ENCODE data around the gene NTM.

NTM gene

GRCh38 chr11:131457163-131457562 is 86.7 kb downstream of the NTM start:
- H2AFZ ChIP-seq, result no peak overlapping the region
- H3K4me2 ChIP-seq (ENCODE audit: low read length), result no peak overlapping the region
- H3K4me1 ChIP-seq, result no peaks in the 10 kb centered on the region
- H3K27me3 ChIP-seq (ENCODE audit: control insufficient read depth, insufficient read depth, low read length), result no peaks in the 10 kb centered on the region
- no peak overlapping the region for H3K4me3 ChIP-seq (ENCODE audit: low read depth, low read length)
- no peaks in the 10 kb centered on the region for H3K79me2 ChIP-seq
- no peaks in the 10 kb centered on the region for H3K36me3 ChIP-seq (ENCODE audit: control insufficient read depth, insufficient read depth, low read length)
- TF ChIP-seq, protein P1, sequence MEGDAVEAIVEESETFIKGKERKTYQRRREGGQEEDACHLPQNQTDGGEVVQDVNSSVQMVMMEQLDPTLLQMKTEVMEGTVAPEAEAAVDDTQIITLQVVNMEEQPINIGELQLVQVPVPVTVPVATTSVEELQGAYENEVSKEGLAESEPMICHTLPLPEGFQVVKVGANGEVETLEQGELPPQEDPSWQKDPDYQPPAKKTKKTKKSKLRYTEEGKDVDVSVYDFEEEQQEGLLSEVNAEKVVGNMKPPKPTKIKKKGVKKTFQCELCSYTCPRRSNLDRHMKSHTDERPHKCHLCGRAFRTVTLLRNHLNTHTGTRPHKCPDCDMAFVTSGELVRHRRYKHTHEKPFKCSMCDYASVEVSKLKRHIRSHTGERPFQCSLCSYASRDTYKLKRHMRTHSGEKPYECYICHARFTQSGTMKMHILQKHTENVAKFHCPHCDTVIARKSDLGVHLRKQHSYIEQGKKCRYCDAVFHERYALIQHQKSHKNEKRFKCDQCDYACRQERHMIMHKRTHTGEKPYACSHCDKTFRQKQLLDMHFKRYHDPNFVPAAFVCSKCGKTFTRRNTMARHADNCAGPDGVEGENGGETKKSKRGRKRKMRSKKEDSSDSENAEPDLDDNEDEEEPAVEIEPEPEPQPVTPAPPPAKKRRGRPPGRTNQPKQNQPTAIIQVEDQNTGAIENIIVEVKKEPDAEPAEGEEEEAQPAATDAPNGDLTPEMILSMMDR (IDR thresholded peaks at IDR 0.05), result no peak
- H3K27ac ChIP-seq, result no peak overlapping the region
- no peak overlapping the region for H3K9ac ChIP-seq
- H3K9me3 ChIP-seq (ENCODE audit: control insufficient read depth, low read length), result no peaks in the 10 kb centered on the region

GRCh38 chr11:131458421-131458820 is 88.0 kb downstream of the NTM start:
- no peak overlapping the region for H2AFZ ChIP-seq
- H3K4me3 ChIP-seq (ENCODE audit: low read depth, low read length), result no peak overlapping the region
- no peak overlapping the region for H3K27ac ChIP-seq
- no peaks in the 10 kb centered on the region for H3K79me2 ChIP-seq
- no peak overlapping the region for H3K9ac ChIP-seq
- TF ChIP-seq, protein P1 (IDR thresholded peaks at IDR 0.05), result no peak
- no peaks in the 10 kb centered on the region for H3K36me3 ChIP-seq (ENCODE audit: control insufficient read depth, insufficient read depth, low read length)
- H3K9me3 ChIP-seq (ENCODE audit: control insufficient read depth, low read length), result no peaks in the 10 kb centered on the region
- no peaks in the 10 kb centered on the region for H3K4me1 ChIP-seq
- no peaks in the 10 kb centered on the region for H3K27me3 ChIP-seq (ENCODE audit: control insufficient read depth, insufficient read depth, low read length)
- no peak overlapping the region for H3K4me2 ChIP-seq (ENCODE audit: low read length)

- no peaks in the 10 kb centered on the region for H3K9me3 ChIP-seq (ENCODE audit: control insufficient read depth, low read length)
- no peaks in the 10 kb centered on the region for H3K4me1 ChIP-seq
- TF ChIP-seq, protein P1 (IDR thresholded peaks at IDR 0.05), result no peak
- H3K27me3 ChIP-seq (ENCODE audit: control insufficient read depth, insufficient read depth, low read length), result no peaks in the 10 kb centered on the region
- no peak overlapping the region for H3K27ac ChIP-seq
- no peak overlapping the region for H2AFZ ChIP-seq
- H3K4me2 ChIP-seq (ENCODE audit: low read length), result no peak overlapping the region
- H3K79me2 ChIP-seq, result no peaks in the 10 kb centered on the region
- H3K36me3 ChIP-seq (ENCODE audit: control insufficient read depth, insufficient read depth, low read length), result no peaks in the 10 kb centered on the region
- no peak overlapping the region for H3K4me3 ChIP-seq (ENCODE audit: low read depth, low read length)
- H3K9ac ChIP-seq, result no peak overlapping the region
These were observed 90.5 kb downstream of the NTM start for GRCh38 chr11:131460931-131461330.

DNA sequence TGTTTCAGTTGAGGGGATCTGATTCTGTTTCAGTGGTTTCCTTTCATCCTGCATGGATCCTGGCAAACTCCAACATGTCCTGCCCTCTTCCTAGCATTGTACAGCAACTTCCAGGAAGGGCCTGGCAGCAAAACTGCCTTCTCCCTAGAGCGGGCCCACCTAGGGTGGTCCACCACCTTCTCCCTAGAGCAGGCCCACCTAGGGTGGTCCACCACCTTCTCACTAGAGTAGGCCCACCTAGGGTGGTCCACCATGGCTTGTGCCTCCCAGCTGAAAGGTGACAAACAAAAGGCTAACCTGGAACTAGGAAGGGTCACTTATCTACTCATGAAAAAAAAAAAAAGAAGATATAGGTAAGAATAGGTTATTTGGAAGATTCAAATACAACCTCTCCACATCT is 92.2 kb downstream of the NTM start:
- TF ChIP-seq, protein P1 (IDR thresholded peaks at IDR 0.05), result no peak
- no peak overlapping the region for H3K4me2 ChIP-seq (ENCODE audit: low read length)
- no peaks in the 10 kb centered on the region for H3K36me3 ChIP-seq (ENCODE audit: control insufficient read depth, insufficient read depth, low read length)
- no peaks in the 10 kb centered on the region for H3K4me1 ChIP-seq
- no peak overlapping the region for H3K4me3 ChIP-seq (ENCODE audit: low read depth, low read length)
- H3K27me3 ChIP-seq (ENCODE audit: control insufficient read depth, insufficient read depth, low read length), result no peaks in the 10 kb centered on the region
- no peaks in the 10 kb centered on the region for H3K9me3 ChIP-seq (ENCODE audit: control insufficient read depth, low read length)
- H3K9ac ChIP-seq, result no peak overlapping the region
- H3K79me2 ChIP-seq, result no peaks in the 10 kb centered on the region
- H2AFZ ChIP-seq, result no peak overlapping the region
- no peak overlapping the region for H3K27ac ChIP-seq

DNA sequence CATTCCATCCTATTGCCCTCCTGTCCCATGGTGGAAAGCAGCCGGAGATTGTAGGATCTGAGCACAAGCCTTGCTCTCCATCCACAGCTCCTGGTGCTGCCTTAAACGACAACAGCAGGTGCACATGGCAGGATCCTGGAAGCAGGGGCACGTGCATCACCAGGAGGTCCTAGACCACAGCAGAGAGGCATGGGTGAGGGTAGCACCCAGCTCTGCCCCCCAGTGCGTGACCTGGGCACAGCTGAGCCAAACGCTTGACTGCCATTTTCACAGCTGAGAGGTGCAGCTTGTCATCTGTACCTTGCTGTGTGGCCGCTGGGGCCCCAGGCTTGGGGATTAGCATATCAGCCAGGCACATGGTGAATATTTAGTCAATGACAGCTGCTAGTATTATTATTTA is 92.7 kb downstream of the NTM start:
- no peak overlapping the region for H3K9ac ChIP-seq
- no peaks in the 10 kb centered on the region for H3K27me3 ChIP-seq (ENCODE audit: control insufficient read depth, insufficient read depth, low read length)
- no peak overlapping the region for H3K27ac ChIP-seq
- no peaks in the 10 kb centered on the region for H3K79me2 ChIP-seq
- no peaks in the 10 kb centered on the region for H3K36me3 ChIP-seq (ENCODE audit: control insufficient read depth, insufficient read depth, low read length)
- H3K4me3 ChIP-seq (ENCODE audit: low read depth, low read length), result no peak overlapping the region
- TF ChIP-seq, protein P1 (IDR thresholded peaks at IDR 0.05), result no peak
- H3K4me2 ChIP-seq (ENCODE audit: low read length), result no peak overlapping the region
- no peak overlapping the region for H2AFZ ChIP-seq
- H3K9me3 ChIP-seq (ENCODE audit: control insufficient read depth, low read length), result no peaks in the 10 kb centered on the region
- H3K4me1 ChIP-seq, result no peaks in the 10 kb centered on the region

Data from parathyroid adenoma (tissue), 2 donors.